Fibroblast of peridontal ligament (primary cell): Measurements from ENCODE around the gene TDRD10.
A peak's percentile ranks its signal among the peaks of the same experiment; 100 is the strongest.
"Not testable (repeated sequence)": the region's sequence is repeated elsewhere in the genome, so short reads cannot be mapped to it uniquely, and the experiment has no call there.

Experiments
- DNase-seq: peaks from one replicate; pipeline ENCODE4 v3.0.0-alpha.2; 2010; ENCODE audit errors: extremely low read depth

TDRD10 gene

GRCh38 chr1:154517661-154518060, 15.6 kb downstream of the TDRD10 start:
- no peak for DNase-seq

GRCh38 chr1:154519591-154519991, 17.6 kb downstream of the TDRD10 start:
- no peak for DNase-seq

DNA sequence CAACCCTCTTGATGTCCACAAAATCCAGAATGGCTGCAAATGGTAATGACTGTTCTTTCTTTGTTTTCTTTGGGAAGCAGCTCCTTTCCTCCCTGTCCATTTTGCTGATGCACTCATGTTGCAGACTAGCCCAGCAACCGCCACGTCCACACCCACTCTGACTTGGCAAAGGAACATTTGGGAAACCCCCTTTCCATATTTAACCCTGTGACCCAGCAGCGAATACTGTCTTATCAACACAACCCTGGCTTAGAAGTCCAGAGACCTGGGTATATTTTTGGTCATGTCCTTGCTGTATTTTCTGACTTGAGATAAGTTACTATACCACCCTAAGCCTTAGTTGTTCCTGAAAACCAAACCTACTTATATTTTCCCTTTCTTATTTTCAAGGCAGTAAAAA, 18.3 kb downstream of the TDRD10 start:
- no peak for DNase-seq

DNA sequence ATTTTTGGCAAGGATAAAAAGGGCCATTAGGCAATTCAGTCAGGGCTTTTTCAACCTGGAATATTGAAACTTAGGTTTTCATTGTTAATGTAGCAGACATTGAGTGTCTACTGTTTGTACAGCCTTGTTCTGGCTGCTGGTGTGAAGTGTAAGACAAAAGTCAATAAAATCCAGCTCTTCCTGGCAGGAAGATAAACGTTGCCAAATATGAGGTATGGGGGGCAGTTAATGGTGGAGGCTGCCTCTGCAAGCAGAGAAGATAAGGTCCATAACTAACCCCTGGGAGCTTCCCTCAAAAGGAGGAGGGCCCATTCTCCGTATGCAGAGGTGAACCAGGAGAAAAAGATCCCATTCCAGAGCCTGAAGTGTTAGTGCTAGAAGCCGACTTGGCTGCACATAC, 19.7 kb downstream of the TDRD10 start:
- no peak for DNase-seq

DNA sequence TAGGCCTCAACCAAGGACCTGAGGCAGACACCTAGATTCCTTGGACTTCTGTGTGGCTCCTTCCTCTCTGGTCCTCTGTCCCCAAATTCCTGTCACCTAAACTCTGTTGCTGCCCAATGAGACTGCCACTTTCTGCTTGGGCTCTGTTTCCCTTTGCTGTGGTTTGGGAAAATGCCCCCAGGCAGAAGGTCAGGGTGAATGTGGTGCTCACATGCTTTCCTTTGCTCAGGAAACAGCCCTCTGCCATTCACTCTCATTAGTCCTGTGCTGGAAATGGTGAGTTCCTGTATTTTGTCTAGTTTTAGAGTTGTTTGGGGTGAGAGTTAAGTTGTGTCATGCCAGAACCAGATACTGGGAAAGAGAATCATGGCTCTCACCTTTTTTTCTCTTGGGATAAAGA, 22.9 kb downstream of the TDRD10 start:
- no peak for DNase-seq

GRCh38 chr1:154527192-154527591, 25.2 kb downstream of the TDRD10 start:
- no peak for DNase-seq

DNA sequence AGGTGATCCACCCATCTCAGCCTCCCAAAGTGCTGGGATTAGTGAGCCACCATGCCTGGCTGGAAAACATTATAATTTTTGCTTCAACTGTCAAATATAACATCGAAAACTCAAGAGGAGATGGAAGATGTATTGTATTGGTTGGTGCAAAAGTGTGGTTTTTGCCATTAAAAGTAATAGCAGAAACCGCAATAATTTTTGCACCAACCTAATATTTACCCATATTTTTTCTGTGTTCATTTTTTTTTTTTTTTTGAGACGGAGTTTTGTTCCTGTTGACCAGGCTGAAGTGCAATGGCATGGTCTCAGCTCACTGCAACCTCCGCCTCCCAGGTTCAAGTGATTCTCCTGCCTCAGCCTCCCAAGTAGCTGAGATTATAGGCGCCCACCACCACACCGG, 27.3 kb downstream of the TDRD10 start:
- DNase-seq: no peak

DNA sequence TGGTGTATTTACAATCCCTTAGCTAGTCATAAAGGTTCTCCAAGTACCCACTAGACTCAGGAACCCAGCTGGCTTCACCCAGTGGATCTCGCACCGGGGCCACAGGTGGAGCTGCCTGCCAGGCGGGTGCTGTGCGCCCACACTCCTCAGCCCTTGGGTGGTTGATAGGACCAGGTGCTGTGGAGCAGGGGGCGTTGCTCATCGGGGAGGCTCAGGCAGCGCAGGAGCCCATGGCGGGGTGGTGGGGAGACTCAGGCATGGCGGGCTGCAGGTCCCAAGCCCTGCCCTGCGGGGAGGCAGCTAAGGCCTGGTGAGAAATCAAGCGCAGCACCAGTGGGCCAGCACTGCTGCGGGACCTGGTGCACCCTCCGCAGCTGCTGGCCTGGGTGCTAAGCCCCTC, 29.9 kb downstream of the TDRD10 start:
- DNase-seq: not testable (repeated sequence)

- no peak for DNase-seq
Observed at GRCh38 chr1:154533952-154534844, 32.2 kb downstream of the TDRD10 start.

- DNase-seq: no peak
Observed at GRCh38 chr1:154536570-154536969, 34.6 kb downstream of the TDRD10 start.

- no peak for DNase-seq
Observed at GRCh38 chr1:154539486-154540483, 37.8 kb downstream of the TDRD10 start.

DNA sequence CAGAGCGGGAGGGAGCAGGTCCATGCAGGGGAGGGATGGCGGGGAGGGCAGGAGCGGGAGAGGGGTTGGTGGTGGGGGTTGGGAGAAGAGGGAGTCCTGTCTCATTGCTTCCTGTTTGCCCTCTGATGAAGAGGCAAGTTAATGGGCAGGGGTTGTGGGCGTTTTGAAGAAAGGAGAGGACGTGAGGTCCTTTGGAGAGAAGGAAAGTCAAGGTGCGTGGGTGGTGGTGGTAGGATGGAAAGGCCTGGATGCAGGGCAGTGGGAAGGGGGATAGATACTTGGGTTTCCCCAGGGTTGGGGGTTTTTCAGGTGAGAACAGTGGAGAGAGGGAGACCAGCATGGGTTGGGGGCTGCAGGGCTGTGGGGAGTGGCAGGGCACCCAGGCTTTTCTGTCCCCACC, 39.2 kb downstream of the TDRD10 start:
- no peak for DNase-seq

DNA sequence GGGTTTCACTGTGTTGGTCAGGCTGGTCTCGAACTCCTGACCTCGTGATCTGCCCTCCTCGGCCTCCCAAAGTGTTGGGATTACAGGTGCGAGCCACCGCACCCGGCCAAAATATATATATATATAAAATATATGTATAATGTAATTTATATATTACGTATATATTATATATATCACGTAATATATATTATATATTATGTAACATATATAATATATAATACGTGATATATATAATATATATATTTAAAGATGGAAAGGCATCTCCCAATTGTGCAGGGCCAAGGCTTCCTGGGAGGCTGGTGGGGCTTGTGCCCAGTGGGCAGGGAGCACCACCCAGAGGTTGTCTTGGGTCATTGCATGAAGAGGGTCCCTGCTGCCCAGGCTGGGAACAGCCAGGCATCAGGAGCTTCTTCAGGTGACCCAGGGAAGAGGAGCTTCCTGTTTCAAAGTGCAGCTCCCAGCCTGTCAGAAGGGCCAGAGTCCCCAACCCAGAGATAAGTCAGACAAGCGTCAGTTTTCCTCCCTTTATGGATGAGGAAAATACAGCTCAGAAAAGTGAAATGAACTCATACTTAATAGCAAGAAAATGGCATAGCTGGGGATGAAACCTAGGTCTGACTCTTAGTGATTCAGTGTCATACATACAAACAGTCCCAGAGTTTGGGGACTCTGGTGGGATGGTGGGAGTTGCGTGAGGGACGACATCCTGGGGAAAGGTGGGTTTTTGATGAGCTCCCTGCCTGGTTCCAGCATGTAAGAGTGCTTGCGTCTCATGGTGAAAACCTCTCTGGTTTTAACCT, 44.4 kb downstream of the TDRD10 start:
- DNase-seq: peak; percentile 63

DNA sequence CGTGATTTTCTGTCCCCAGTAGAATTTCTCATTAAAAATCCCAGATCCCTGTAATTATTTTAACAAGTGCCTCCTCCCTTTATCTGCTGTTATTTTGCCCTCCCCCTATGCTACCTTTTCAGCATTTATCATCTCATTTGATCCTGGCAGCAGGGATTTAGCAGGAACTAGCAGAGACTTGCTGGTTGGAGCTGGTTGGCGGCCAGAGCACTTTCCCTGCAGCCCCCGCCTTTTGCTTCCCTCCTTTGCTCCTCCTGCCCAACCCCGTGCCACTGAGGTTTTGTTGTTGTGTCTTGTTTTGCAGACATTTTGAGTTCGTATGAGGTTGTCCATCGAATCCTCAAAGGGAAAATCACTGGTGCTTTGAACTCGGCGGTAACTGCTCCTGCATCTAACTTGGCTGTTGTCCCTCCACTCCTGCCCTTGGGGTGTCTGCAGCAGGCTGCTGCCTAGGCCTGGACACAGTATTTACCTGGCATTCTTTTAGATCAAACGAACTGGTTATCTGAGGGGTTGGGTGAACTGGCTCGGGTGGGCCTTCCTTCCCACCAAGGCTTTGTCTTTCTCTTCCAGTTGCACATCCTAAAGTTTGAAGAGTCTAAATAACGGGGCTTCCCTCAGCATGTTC, 45.2 kb downstream of the TDRD10 start:
- DNase-seq: no peak

DNA sequence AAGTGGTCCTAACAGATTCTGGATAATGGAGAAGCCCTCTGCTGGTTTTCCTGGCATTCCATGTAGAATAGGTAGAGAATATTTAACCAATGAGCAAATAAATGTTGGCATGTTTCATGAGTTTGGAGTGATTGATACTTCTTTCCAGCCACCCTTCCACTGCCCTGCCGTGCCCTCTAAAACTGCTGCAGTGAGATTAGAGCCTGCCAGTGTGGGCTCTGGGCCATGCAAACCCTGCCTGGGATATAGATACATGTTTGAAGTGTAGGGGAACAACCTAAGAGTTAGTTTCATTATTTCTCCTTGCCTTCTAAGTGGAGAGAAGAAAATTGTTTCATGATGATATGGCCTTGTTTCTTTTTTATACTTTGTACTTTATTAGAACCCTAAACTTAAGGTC, 46.0 kb downstream of the TDRD10 start:
- no peak for DNase-seq

GRCh38 chr1:154549202-154549770, 47.3 kb downstream of the TDRD10 start:
- DNase-seq: no peak

- no peak for DNase-seq
Observed at GRCh38 chr1:154550070-154550469, 48.1 kb downstream of the TDRD10 start.

DNA sequence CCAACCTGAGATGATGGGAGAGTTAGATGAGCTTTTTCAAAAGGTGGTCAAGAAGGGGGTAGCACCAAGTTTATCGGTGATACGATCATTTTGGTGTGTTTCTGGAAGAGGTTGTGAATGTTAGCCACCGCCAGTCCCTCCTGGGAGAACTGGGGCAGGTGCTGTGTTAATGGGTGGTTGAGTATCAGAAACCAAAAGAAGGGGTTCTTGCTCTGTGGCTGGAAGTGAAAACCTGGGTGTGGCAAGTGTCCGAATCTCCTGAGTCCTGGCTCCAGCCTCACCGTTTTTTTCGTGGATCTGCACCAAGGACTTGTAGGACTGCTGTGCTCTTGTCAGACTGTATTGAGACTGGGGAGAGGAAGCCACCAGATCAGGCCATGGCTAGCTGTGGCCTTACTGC, 48.6 kb downstream of the TDRD10 start:
- no peak for DNase-seq

- no peak for DNase-seq
Observed at GRCh38 chr1:154551474-154551873, 49.5 kb downstream of the TDRD10 start.

GRCh38 chr1:154552036-154552435, 50.0 kb downstream of the TDRD10 start:
- DNase-seq: no peak
